ENCODE results near the gene TAF6. TPM values are rescaled to one million over a fixed set of nuclear protein-coding genes. Genes with fewer than 3 reads are reported as not detected.

TAF6 gene
- 41.0 and 42.7 TPM in 2 replicates for total RNA-seq (2014; rRNA removed; shearing (Covaris generic))
- 58.4 and 75.1 TPM in 2 replicates for polyA plus RNA-seq (2014; cell fraction: nucleus; rRNA removed)

GRCh38 chr7:100119072-100119969 is at the start of gene TAF6, which contains the start of gene CNPY4:
Gene TAF6, minus strand, starts transcription at chr7:100119358. Its CDS starts 5,149 bp downstream, at chr7:100114209.
Gene CNPY4, plus strand, starts transcription at chr7:100119634. Its CDS starts 111 bp downstream, at chr7:100119745.
- peak; percentile 95 for DNase-seq (ENCODE audit: extremely low read depth, low read depth)

- DNase-seq (ENCODE audit: extremely low read depth, low read depth), result no peak
These were observed 48.8 kb upstream of the TAF6 start for GRCh38 chr7:100167912-100168323.

GRCh38 chr7:100166970-100167911 is 48.1 kb upstream of the TAF6 start:
- no peak for DNase-seq (ENCODE audit: extremely low read depth, low read depth)

- no peak for DNase-seq (ENCODE audit: extremely low read depth, low read depth)
These were observed 47.3 kb upstream of the TAF6 start for GRCh38 chr7:100166317-100166940.

GRCh38 chr7:100163871-100164270 is 44.7 kb upstream of the TAF6 start:
- DNase-seq (ENCODE audit: extremely low read depth, low read depth), result no peak

GRCh38 chr7:100163006-100163531 is 43.9 kb upstream of the TAF6 start:
- no peak for DNase-seq (ENCODE audit: extremely low read depth, low read depth)

GRCh38 chr7:100160067-100160466 is 40.9 kb upstream of the TAF6 start:
- no peak for DNase-seq (ENCODE audit: extremely low read depth, low read depth)

GRCh38 chr7:100159099-100159623 is 40.0 kb upstream of the TAF6 start:
- no peak for DNase-seq (ENCODE audit: extremely low read depth, low read depth)

GRCh38 chr7:100158229-100159098 is 39.3 kb upstream of the TAF6 start, which contains the start of gene TRAPPC14:
Gene TRAPPC14, minus strand, starts transcription at chr7:100158723. Its CDS starts 224 bp downstream, at chr7:100158499.
- DNase-seq (ENCODE audit: extremely low read depth, low read depth), result peak; percentile 66

GRCh38 chr7:100157334-100158228 is 38.4 kb upstream of the TAF6 start:
- no peak for DNase-seq (ENCODE audit: extremely low read depth, low read depth)

- DNase-seq (ENCODE audit: extremely low read depth, low read depth), result no peak
These were observed 37.8 kb upstream of the TAF6 start for GRCh38 chr7:100157069-100157333.

GRCh38 chr7:100156331-100157068 is 37.3 kb upstream of the TAF6 start:
- no peak for DNase-seq (ENCODE audit: extremely low read depth, low read depth)

GRCh38 chr7:100155553-100156317 is 36.6 kb upstream of the TAF6 start:
- no peak for DNase-seq (ENCODE audit: extremely low read depth, low read depth)

GRCh38 chr7:100154651-100155491 is 35.7 kb upstream of the TAF6 start:
- no peak for DNase-seq (ENCODE audit: extremely low read depth, low read depth)

GRCh38 chr7:100153708-100154535 is 34.8 kb upstream of the TAF6 start:
- no peak for DNase-seq (ENCODE audit: extremely low read depth, low read depth)

All from NCI-H460 (cell line).